Osteocyte (in vitro differentiated cells): ENCODE results near the gene PDLIM5. TPM values are rescaled to one million over a fixed set of nuclear protein-coding genes. Genes with fewer than 3 reads are reported as not detected.

Experiments used
- DNase-seq: peaks from one replicate; pipeline ENCODE4 v3.0.0; 2021; ENCODE audit warnings: mixed read lengths; ENCODE audit not compliant: unreplicated experiment; ENCODE audit errors: extremely low spot score
- H3K27ac Mint-ChIP-seq: one replicate; pipeline ENCODE4 v1.8.0; 2021; ENCODE audit warnings: mild to moderate bottlenecking, mixed read lengths; ENCODE audit not compliant: unreplicated experiment
- H3K27me3 Mint-ChIP-seq: one replicate; pipeline ENCODE4 v1.8.0; 2021; ENCODE audit warnings: mixed read lengths; ENCODE audit not compliant: unreplicated experiment
- H3K36me3 Mint-ChIP-seq: one replicate; pipeline ENCODE4 v1.8.0; 2021; ENCODE audit warnings: mixed read lengths; ENCODE audit not compliant: unreplicated experiment
- H3K4me1 Mint-ChIP-seq: one replicate; pipeline ENCODE4 v1.8.0; 2021; ENCODE audit warnings: mixed read lengths; ENCODE audit not compliant: unreplicated experiment
- H3K4me3 Mint-ChIP-seq: one replicate; pipeline ENCODE4 v1.8.0; 2021; ENCODE audit warnings: mild to moderate bottlenecking, moderate library complexity, mixed read lengths; ENCODE audit not compliant: unreplicated experiment
- H3K9me3 Mint-ChIP-seq: one replicate; pipeline ENCODE4 v1.8.0; 2021; ENCODE audit warnings: mixed read lengths; ENCODE audit not compliant: unreplicated experiment
- CTCF ChIP-seq: fragments of 200-600 bp; sonication (generic); IDR thresholded peaks from 2 replicates; pipeline ENCODE4 v1.5.0; 2021; ENCODE audit warnings: antibody characterized with exemption, mild to moderate bottlenecking, moderate library complexity
- total RNA-seq: library from RNA; stranded (reverse); gene quantifications from 2 replicates; pipeline ENCODE4 v1.2.1, GENCODE V29; 2021

The PDLIM5 gene
- total RNA-seq, 1 donor from 2014 or later: 324 TPM

GRCh38 chr4:94700298-94700697 is 248.6 kb downstream of the PDLIM5 start:
- H3K9me3 Mint-ChIP-seq: no peaks in the 10 kb centered on the region
- no peaks in the 10 kb centered on the region for H3K27me3 Mint-ChIP-seq
- H3K36me3 Mint-ChIP-seq: no peaks in the 10 kb centered on the region

GRCh38 chr4:94701631-94702300 is 250.0 kb downstream of the PDLIM5 start:
- DNase-seq: no peak

More at GRCh38 chr4:94700298-94700697, 248.6 kb downstream of the PDLIM5 start:
- Mint-ChIP-seq H3K4me3 (no peak overlapping the region), H3K4me1 (no peaks in the 10 kb centered on the region), H3K27ac (no peak overlapping the region)
- peak; percentile 57 for DNase-seq
- no peak for TF ChIP-seq CTCF

GRCh38 chr4:94711635-94712034 is 259.9 kb downstream of the PDLIM5 start:
- TF ChIP-seq CTCF: no peak
- Mint-ChIP-seq H3K27ac (no peak overlapping the region), H3K4me3 (no peak overlapping the region), H3K9me3 (peaks cover 2% of the 10 kb centered on the region), H3K36me3 (no peaks in the 10 kb centered on the region), H3K4me1 (no peaks in the 10 kb centered on the region), H3K27me3 (no peaks in the 10 kb centered on the region)
- no peak for DNase-seq

More at GRCh38 chr4:94701631-94702300, 250.0 kb downstream of the PDLIM5 start:
- no peak overlapping the region for H3K27ac Mint-ChIP-seq
- H3K9me3 Mint-ChIP-seq: peaks cover 4% of the 10 kb centered on the region
- H3K27me3 Mint-ChIP-seq: no peaks in the 10 kb centered on the region
- H3K4me1 Mint-ChIP-seq: no peaks in the 10 kb centered on the region
- H3K4me3 Mint-ChIP-seq: no peak overlapping the region
- no peak for TF ChIP-seq CTCF
- no peaks in the 10 kb centered on the region for H3K36me3 Mint-ChIP-seq

GRCh38 chr4:94714365-94715160 is 262.8 kb downstream of the PDLIM5 start:
- Mint-ChIP-seq H3K27me3 (no peaks in the 10 kb centered on the region), H3K4me3 (no peak overlapping the region), H3K9me3 (peaks cover 5% of the 10 kb centered on the region), H3K27ac (no peak overlapping the region), H3K36me3 (no peaks in the 10 kb centered on the region), H3K4me1 (no peaks in the 10 kb centered on the region)
- TF ChIP-seq CTCF: no peak
- no peak for DNase-seq

GRCh38 chr4:94715726-94716125 is 264.0 kb downstream of the PDLIM5 start:
- Mint-ChIP-seq H3K4me1 (no peaks in the 10 kb centered on the region), H3K36me3 (no peaks in the 10 kb centered on the region), H3K4me3 (no peak overlapping the region), H3K27ac (no peak overlapping the region), H3K9me3 (peaks cover 8% of the 10 kb centered on the region), H3K27me3 (no peaks in the 10 kb centered on the region)
- no peak for DNase-seq
- no peak for TF ChIP-seq CTCF
